GM12891 (cell line): ENCODE data around the gene MARK3.

ENCODE experiments used
- PAX5 ChIP-seq: IDR thresholded peaks from 2 replicates; pipeline ENCODE4 v1.6.1; 2011; ENCODE audit warnings: low read length, moderate library complexity, mild to moderate bottlenecking; ENCODE audit not compliant: insufficient read depth, severe bottlenecking
- POLR2A ChIP-seq: IDR thresholded peaks from 2 replicates; pipeline ENCODE4 v1.6.1; 2011; ENCODE audit warnings: low read depth, low read length, control low read depth
- POLR2AphosphoS5 ChIP-seq: IDR thresholded peaks from 2 replicates; pipeline ENCODE4 v1.6.1; 2011; ENCODE audit warnings: low read depth, low read length, control low read depth
- SPI1 ChIP-seq: IDR thresholded peaks from 2 replicates; pipeline ENCODE4 v1.6.1; 2011; ENCODE audit warnings: low read depth, low read length, control low read depth
- TAF1 ChIP-seq: IDR thresholded peaks from 2 replicates; pipeline ENCODE4 v1.6.1; 2011; ENCODE audit warnings: low read depth, low read length, control low read depth

DNA sequence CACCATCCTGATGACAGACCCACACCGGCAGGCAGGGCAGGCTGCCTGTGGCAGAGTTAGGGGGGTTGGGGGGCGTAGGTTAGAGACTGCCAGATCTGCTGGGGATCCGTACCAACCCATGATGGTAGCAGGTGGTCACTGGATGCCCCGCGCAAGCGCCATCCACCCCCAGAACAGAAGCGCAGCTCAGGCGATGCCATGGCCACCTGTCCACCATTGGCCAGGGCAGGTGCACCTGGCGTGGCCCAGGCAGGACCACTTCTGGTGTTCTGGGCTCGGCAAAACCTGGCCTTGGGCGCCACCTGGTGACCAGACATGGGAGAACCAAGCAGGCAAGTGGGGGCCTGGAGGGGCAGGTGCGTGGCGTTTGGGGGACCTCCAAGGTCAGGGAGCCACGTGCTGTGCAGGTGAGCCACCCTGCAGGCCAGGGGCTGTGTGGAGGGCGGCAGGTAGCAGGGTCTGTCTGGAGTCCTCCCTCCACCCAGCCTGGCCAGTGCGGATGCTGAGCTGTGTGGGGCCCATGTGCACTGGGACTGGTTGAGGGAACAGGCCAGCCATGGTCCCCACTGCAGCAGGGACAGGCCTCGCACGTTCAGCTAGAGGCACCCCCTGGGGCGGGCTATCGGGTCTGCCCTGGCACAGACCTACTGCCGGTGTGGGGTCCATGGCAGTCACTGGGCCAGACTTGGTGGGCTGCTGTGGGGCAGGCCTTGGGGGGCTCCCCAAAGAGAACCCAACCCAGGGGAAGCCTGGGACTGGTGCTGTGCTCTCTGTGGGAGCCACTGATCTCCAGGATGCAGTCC is 161.6 kb downstream of the MARK3 start:
- TF ChIP-seq TAF1 (no peak), POLR2A (no peak), SPI1 (no peak), PAX5 (no peak), POLR2AphosphoS5 (no peak)
